A673 (cell line): ENCODE data around the gene GPHA2. TPM values are rescaled to one million over a fixed set of nuclear protein-coding genes. Genes with fewer than 3 reads are reported as not detected.

ENCODE experiments used
- BruUV-seq: library from RNA; stranded (reverse); fragments of 400-500 nt; replicated peaks from 2 replicates; lab custom pipeline; 2021; lab: Mats Ljungman, UMichigan
- CTCF ChIA-PET: fragments of 300-600 bp; sonication (Branson Sonifier 250); formaldehyde crosslinking; loops from one replicate; lab custom pipeline; 2022; ENCODE audit warnings: antibody characterized with exemption; lab: Charles Lee
- POLR2A ChIA-PET: fragments of 300-600 bp; sonication (Branson Sonifier 250); formaldehyde crosslinking; loops from one replicate; lab custom pipeline; 2022; ENCODE audit warnings: antibody characterized with exemption; ENCODE audit not compliant: low non-redundant PET; lab: Charles Lee
- DNase-seq: peaks from one replicate; pipeline ENCODE4 v3.0.0-alpha.2; 2015; ENCODE audit warnings: low spot score
- H3K27ac ChIP-seq: fragments of 200-600 bp; sonication (generic); 2 replicates; pipeline ENCODE4 v1.5.1; 2016; ENCODE audit warnings: mixed run types, low read depth, mild to moderate bottlenecking, mixed read lengths, antibody characterized with exemption, low read length; ENCODE audit not compliant: poor library complexity, severe bottlenecking
- H3K27me3 ChIP-seq: fragments of 200-600 bp; sonication (generic); replicated peaks from 2 replicates; pipeline ENCODE4 v1.6.1; 2017; ENCODE audit warnings: mixed run types, low read depth, mild to moderate bottlenecking, mixed read lengths, antibody characterized with exemption, low read length; ENCODE audit not compliant: insufficient read depth, poor library complexity
- H3K36me3 ChIP-seq: fragments of 200-600 bp; sonication (generic); 2 replicates; pipeline ENCODE4 v1.6.1; 2016; ENCODE audit warnings: mixed run types, mild to moderate bottlenecking, mixed read lengths, antibody characterized with exemption, low read length; ENCODE audit not compliant: insufficient read depth, poor library complexity, severe bottlenecking
- H3K4me1 ChIP-seq: fragments of 200-600 bp; sonication (generic); 2 replicates; pipeline ENCODE4 v1.6.1; 2017; ENCODE audit warnings: mixed run types, mild to moderate bottlenecking, mixed read lengths, antibody characterized with exemption, low read length; ENCODE audit not compliant: insufficient read depth, poor library complexity, severe bottlenecking
- H3K4me3 ChIP-seq: fragments of 200-600 bp; sonication (generic); 2 replicates; pipeline ENCODE4 v1.5.1; 2016; ENCODE audit warnings: low read depth, mixed run types, mild to moderate bottlenecking, mixed read lengths, low read length; ENCODE audit not compliant: poor library complexity, severe bottlenecking
- H3K9me3 ChIP-seq: fragments of 200-600 bp; sonication (generic); 2 replicates; pipeline ENCODE4 v1.6.1; 2016; ENCODE audit warnings: mixed run types, low read depth, mild to moderate bottlenecking, mixed read lengths, antibody characterized with exemption, low read length; ENCODE audit not compliant: poor library complexity, severe bottlenecking
- CTCF ChIP-seq: fragments of 300-800, 200-600 bp; sonication (generic); conservative IDR thresholded peaks from 2 replicates; pipeline ENCODE4 v1.5.1; 2017; ENCODE audit warnings: low read depth, mild to moderate bottlenecking, antibody characterized with exemption, low read length, moderate library complexity, mixed read lengths
- EZH2 ChIP-seq: fragments of 200-600 bp; sonication (generic); IDR thresholded peaks from 2 replicates; pipeline ENCODE4 v1.6.1; 2017; ENCODE audit warnings: borderline replicate concordance, low read depth, mild to moderate bottlenecking, mixed read lengths, antibody characterized with exemption, low read length; ENCODE audit not compliant: poor library complexity, severe bottlenecking
- intact Hi-C: fragments of 100-400 bp; cut with micrococcal nuclease; formaldehyde crosslinking; loops from one replicate; pipeline ENCODE4 v1.10.0; 2022; ENCODE audit not compliant: unreplicated experiment
- microRNA-seq: library from miRNA; unstranded; fragments of <30 nt; microRNA quantifications from one replicate; pipeline ENCODE4 v1.2.0, GENCODE V29; 2021
- total RNA-seq: library from RNA; stranded (reverse); gene quantifications from 2 replicates; pipeline ENCODE4 v1.2.3, GENCODE V29; 2021

Gene GPHA2
- total RNA-seq, 1 experiment from 2014 or later: not detected

- Histone ChIP-seq H3K36me3 (no peaks in the 10 kb centered on the region), H3K4me1 (no peaks in the 10 kb centered on the region), H3K27me3 (no peaks in the 10 kb centered on the region), H3K27ac (no peak overlapping the region), H3K4me3 (no peak overlapping the region), H3K9me3 (no peaks in the 10 kb centered on the region)
- intact Hi-C loops: no loop called here
- no TSS peak for BruUV-seq
- ChIA-PET POLR2A (no interaction called here), CTCF (interaction anchor here (0.6 to 1.0 kb wide), 10 partner anchors 10 to 109 kb away, joined by 3 to 14 read pairs (median 3); partner anchors contain the start of genes EHD1, PPP2R5B and SF1)
- peak; percentile 81 for DNase-seq
- no peak for TF ChIP-seq EZH2
- TF ChIP-seq CTCF: peak; percentile 99
Measured at GRCh38 chr11:64887757-64888405, 47.8 kb downstream of the GPHA2 start.

- H3K9me3 ChIP-seq: no peaks in the 10 kb centered on the region
- no peaks in the 10 kb centered on the region for H3K4me1 ChIP-seq
- DNase-seq: no peak
- BruUV-seq: no TSS peak
- POLR2A ChIA-PET: no interaction called here
- H3K27me3 ChIP-seq: no peaks in the 10 kb centered on the region
- intact Hi-C loops: no loop called here
- TF ChIP-seq CTCF: no peak
- H3K4me3 ChIP-seq: no peak overlapping the region
- CTCF ChIA-PET: interaction anchor here (0.7 to 1.0 kb wide), 3 partner anchors 10 to 332 kb away, joined by 3 to 8 read pairs (median 4); partner anchors contain the start of gene EHD1
- no peaks in the 10 kb centered on the region for H3K36me3 ChIP-seq
- H3K27ac ChIP-seq: no peak overlapping the region
Measured at GRCh38 chr11:64887234-64887756, 48.4 kb downstream of the GPHA2 start.

- POLR2A ChIA-PET: no interaction called here
- DNase-seq: peak; percentile 47
Measured at GRCh38 chr11:64885367-64886286, 50.1 kb downstream of the GPHA2 start.

More at GRCh38 chr11:64885367-64886286, 50.1 kb downstream of the GPHA2 start:
- no peak overlapping the region for H3K27ac ChIP-seq
- H3K9me3 ChIP-seq: no peaks in the 10 kb centered on the region
- BruUV-seq: no TSS peak
- no peaks in the 10 kb centered on the region for H3K4me1 ChIP-seq
- TF ChIP-seq EZH2: no peak
- H3K27me3 ChIP-seq: no peaks in the 10 kb centered on the region
- H3K36me3 ChIP-seq: no peaks in the 10 kb centered on the region
- intact Hi-C loops: no loop called here
- no peak overlapping the region for H3K4me3 ChIP-seq
- CTCF ChIA-PET: interaction anchor here (1.3 kb wide), 1 partner anchor 36 kb away, joined by 5 read pairs; no protein-coding TSS in a partner anchor

Small RNA genes within 50 kb of the gene (microRNA-seq; reads per million reads assigned to microRNA genes)
- 1.1 reads per million for gene MIR6749
- gene MIR6750: 4.3 reads per million, percentile 13 among the genes with 10 or more reads in this experiment

Other genes with a start within 250 kb of the GPHA2 start
- gene NRXN2, start 212.7 kb downstream of the GPHA2 start, total RNA-seq: 5.0 and 6.1 TPM in 2 replicates
- gene RASGRP2, start 191.8 kb downstream of the GPHA2 start, total RNA-seq: 2.0 and 3.5 TPM in 2 replicates
- gene PYGM, start 175.9 kb downstream of the GPHA2 start, total RNA-seq: 2.4 and 2.9 TPM in 2 replicates
- gene SF1, start 157.4 kb downstream of the GPHA2 start, total RNA-seq: 467 and 472 TPM in 2 replicates
- 46.5 and 50.5 TPM in 2 replicates for gene MAP4K2, start 132.7 kb downstream of the GPHA2 start, total RNA-seq
- 45.7 and 49.2 TPM in 2 replicates for gene MEN1, start 125.3 kb downstream of the GPHA2 start, total RNA-seq
- 4.6 and 6.6 TPM in 2 replicates for gene CDC42BPG, start 91.2 kb downstream of the GPHA2 start, total RNA-seq
- 53.3 and 63.1 TPM in 2 replicates for gene EHD1, start 57.3 kb downstream of the GPHA2 start, total RNA-seq
- 28.6 and 29.6 TPM in 2 replicates for gene ATG2A, start 18.7 kb downstream of the GPHA2 start, total RNA-seq
- gene PPP2R5B, start 11.2 kb downstream of the GPHA2 start, total RNA-seq: 16.1 and 17.2 TPM in 2 replicates
- gene MAJIN, start 36.2 kb upstream of the GPHA2 start, total RNA-seq: not detected in 2 replicates
- gene BATF2, start 61.1 kb upstream of the GPHA2 start, total RNA-seq: not detected in 2 replicates
- gene ARL2, start 78.3 kb upstream of the GPHA2 start, total RNA-seq: 98.9 and 110 TPM in 2 replicates
- gene SNX15, start 91.5 kb upstream of the GPHA2 start, total RNA-seq: 28.3 and 34.7 TPM in 2 replicates
- 41.9 and 43.9 TPM in 2 replicates for gene SAC3D1, start 105.3 kb upstream of the GPHA2 start, total RNA-seq
- gene NAALADL1, start 122.7 kb upstream of the GPHA2 start, total RNA-seq: 0.50 TPM in 1 of 2 replicates, not detected in the other
- gene CDCA5, start 148.1 kb upstream of the GPHA2 start, total RNA-seq: 109 and 119 TPM in 2 replicates
- gene ZFPL1, start 148.3 kb upstream of the GPHA2 start, total RNA-seq: 45.9 and 46.6 TPM in 2 replicates
- 125 and 140 TPM in 2 replicates for gene VPS51, start 160.3 kb upstream of the GPHA2 start, total RNA-seq
- gene TM7SF2, start 176.0 kb upstream of the GPHA2 start, total RNA-seq: 37.8 and 50.5 TPM in 2 replicates
- gene ZNHIT2, start 181.8 kb upstream of the GPHA2 start, total RNA-seq: 22.3 and 27.4 TPM in 2 replicates
- 920 and 956 TPM in 2 replicates for gene FAU, start 186.2 kb upstream of the GPHA2 start, total RNA-seq
- 90.2 and 91.0 TPM in 2 replicates for gene MRPL49, start 186.4 kb upstream of the GPHA2 start, total RNA-seq
- gene SYVN1, start 198.6 kb upstream of the GPHA2 start, total RNA-seq: 47.6 and 48.5 TPM in 2 replicates
- not detected in 2 replicates for gene SPDYC, start 234.3 kb upstream of the GPHA2 start, total RNA-seq
- gene CAPN1, start 246.0 kb upstream of the GPHA2 start, total RNA-seq: 79.9 and 91.9 TPM in 2 replicates